NCI-H2196 treated with DMSO at 0.1 percent for 48 hours (cell line): ENCODE data around the gene NXN.
"Not testable (repeated sequence)": the region's sequence is repeated elsewhere in the genome, so short reads cannot be mapped to it uniquely, and the experiment has no call there.

Experiments used
- DNase-seq: peaks from one replicate; lab custom pipeline; 2025; ENCODE audit not compliant: unreplicated experiment; lab: John Stamatoyannopoulos, UW

Gene NXN

GRCh38 chr17:1007310-1008007 lies 27.9 kb upstream of the NXN start:
- DNase-seq, result no peak

DNA sequence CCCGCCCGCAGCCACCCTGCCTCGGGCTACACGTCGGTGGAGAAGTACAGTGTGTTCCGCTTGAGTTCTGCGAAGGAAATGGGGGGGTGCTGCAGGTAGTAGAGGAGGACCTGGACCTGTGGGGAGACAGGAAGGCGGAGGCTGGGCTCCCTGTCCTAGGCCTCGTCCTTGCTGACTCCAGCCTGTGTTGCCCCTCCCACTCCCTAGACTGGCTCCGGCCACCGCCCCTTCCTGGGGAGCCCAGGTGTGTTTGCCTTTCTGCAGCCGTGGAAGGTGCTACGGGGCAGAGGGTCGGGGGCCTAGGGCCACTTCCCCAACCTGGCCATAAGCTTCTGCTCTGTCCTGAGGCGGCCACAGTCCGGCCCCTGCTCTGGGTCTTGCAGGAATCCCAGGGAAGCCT lies 26.5 kb upstream of the NXN start:
- DNase-seq, result peak; percentile 25

DNA sequence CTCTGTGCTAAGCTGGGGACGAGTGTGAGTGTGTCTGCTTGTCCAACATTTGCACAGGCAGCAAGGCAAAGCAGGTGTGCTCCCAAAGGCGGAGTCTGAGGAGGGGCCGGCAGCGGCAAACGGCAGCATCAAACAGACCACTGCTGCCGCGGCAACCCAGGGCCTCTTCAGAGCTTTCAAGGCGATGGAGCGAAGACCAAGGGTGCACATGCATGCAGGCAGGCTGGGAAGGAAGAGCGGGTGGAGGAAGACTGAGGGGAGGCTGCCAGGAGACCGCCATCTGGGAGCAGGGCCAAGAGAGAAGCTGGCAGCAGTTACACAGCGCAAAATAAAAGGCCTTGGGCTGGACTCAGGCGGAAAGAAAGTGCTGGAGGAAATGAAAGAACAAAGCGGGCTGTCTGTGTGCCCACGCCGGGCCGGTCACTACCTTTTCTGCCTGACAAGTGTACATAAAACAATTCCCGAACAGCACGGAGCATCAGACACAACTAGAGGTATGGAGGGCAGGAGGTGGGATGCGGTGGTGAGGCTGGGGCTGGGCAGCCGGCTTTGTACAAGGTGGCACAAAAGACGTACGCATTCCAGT lies 25.9 kb upstream of the NXN start:
- peak; percentile 29 for DNase-seq

- no peak for DNase-seq
These were observed 25.3 kb upstream of the NXN start for GRCh38 chr17:1004769-1005295.

GRCh38 chr17:1003972-1004768 lies 24.6 kb upstream of the NXN start:
- no peak for DNase-seq

DNA sequence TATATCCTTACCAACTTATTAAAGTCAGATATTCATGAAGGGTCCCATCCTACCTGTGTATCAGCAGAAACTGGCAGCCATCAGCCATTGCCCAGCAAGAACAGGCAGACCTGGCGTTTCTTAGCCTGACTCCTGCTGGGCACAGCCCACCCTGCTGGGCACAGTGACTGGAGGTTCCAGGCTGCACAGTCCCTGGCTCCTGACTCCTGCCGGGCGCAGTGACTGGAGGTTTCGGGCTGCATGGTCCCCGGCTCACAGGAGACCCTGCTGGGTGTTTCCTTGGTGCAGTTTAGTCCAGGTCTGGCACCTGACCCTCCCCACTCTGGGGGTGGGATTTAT lies 24.0 kb upstream of the NXN start:
- DNase-seq, result no peak

DNA sequence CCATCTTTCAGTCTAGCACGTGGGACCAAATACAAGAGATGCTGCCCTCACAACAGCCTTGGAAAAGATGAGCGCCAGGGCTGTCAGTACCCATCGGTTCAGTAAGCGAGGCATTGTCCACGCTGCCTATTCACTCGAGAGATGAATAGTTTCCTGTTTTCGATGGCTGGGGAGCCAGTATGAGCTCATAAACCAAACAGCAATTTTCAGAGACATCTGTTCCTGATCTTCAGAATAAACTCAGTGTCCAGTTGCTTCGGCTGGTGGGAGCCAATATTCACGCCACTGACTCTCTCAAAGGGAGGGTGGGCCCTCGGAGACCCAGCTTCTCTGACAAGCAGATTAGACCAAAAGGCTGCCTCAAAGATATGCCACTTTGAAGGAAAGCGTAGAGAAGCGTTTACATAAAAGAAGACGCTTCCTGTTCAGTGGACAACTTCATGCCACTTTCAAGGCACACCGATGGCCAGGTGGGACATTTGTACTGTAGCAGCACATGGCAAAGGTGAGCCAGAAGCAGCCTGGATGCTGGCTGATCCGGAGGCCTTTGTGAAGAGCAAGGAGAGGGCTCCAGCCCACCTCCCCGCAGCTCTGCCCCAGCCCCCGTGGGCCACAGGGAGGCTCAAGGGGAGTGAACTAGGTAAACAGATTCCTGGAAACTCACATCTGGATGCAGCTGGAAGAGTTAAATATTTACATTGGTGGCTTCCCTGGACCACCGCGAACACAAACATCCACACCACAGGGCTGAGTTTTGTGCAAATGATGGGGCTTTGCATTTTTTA lies 23.4 kb upstream of the NXN start:
- no peak for DNase-seq

GRCh38 chr17:1002412-1002753 lies 22.8 kb upstream of the NXN start:
- DNase-seq, result no peak

DNA sequence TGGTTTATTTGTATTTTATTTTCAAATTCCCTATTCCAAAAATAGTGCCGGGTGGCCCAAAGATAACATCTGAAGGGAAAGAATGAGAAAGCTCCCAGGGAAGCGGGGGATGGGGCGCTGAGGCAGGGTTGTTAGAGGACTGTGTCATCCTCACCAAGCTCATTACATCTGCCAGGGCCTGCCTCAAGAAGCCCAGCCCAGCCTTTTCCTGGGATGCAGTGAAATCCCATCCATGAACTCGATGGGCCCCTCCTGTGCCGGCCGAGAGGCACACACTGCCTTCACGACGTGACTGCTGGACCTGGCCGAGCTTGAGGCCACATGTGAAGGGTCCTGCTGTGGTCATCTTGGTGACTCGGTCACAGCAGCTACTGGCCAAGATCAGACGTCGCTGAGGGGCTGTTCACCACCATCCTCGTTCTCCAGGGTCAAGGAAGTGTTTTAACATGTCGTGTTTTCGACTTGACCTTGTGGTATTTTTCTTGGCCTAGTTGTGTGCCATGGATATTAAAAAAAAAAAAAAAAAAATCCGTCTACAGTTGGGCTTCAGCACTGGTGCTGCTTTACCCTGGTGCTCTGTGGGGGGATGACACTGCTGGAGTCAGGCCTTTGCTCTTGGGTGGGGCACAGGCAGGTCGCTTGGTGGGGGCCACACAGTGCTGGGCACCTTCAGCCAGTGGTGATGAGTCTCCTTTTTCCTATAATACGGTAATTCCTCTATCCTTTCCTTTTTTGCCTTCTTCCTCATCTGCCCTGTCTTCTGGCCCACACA lies 22.2 kb upstream of the NXN start:
- DNase-seq, result no peak

- no peak for DNase-seq
These were observed 21.3 kb upstream of the NXN start for GRCh38 chr17:1000597-1001461.

DNA sequence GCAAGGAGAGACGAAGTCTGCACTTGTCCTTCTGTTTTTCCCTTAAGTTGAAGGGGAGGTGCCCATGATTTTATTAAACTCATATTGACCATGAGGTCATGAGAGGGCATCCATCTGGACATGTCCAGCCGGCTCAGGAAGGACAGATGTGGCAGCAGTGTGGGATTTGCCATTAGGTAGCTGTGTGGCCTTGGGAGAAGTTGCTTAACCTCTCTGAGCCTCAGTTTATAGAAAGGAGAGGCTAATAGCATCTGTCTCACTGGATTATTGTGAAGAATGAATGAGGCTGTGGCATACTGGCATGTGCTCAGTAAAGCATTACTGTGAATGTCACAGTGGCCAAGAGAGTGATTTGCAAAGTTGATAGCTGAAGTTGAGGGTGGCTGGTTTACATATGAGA lies 18.5 kb upstream of the NXN start:
- no peak for DNase-seq

GRCh38 chr17:996554-997344 lies 17.2 kb upstream of the NXN start, which contains the start of gene TIMM22:
TSS of gene TIMM22 (plus strand) at chr17:997129. CDS start at chr17:997143, 14 bp downstream.
- DNase-seq, result peak; percentile 78

DNA sequence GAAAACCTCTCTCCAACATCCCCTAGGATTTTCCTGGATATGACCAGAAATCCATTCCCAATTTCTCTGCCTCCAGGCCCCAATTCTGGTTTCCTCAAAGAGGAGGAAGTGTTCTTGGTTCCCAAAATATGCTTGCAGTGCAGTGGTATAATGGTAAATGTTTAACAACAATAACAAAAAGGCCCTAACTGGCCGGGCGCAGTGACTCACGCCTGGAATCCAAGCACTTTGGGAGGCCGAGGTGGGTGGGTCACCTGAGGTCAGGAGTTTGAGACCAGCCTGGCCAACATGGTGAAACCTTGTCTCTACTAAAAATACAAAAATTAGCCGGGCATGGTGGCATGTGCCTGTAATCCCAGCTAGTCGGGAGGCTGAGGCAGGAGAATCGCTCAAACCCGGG lies 15.7 kb upstream of the NXN start:
- not testable (repeated sequence) for DNase-seq

DNA sequence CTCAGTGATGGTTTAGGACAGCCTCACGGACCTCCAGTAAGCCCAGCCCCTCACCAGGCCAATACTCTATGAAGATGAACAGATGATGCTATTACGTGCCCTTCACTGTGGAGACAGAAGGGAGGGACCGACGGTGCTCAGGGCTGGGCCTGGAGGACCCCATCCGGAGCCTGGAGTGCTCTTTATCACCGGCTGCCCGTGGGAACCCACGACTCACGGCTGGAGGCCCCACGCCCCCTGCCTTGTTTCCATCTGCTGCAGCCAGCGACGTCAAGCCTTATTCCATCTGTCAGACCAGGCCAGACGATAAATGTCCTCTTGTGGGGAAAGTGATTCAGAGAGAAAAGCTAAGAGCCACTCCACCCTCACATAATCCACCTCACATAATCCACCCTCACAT lies 13.4 kb upstream of the NXN start:
- no peak for DNase-seq

- no peak for DNase-seq
These were observed 9.0 kb upstream of the NXN start for GRCh38 chr17:988561-988960.

GRCh38 chr17:987931-988330 lies 8.4 kb upstream of the NXN start:
- DNase-seq, result no peak

DNA sequence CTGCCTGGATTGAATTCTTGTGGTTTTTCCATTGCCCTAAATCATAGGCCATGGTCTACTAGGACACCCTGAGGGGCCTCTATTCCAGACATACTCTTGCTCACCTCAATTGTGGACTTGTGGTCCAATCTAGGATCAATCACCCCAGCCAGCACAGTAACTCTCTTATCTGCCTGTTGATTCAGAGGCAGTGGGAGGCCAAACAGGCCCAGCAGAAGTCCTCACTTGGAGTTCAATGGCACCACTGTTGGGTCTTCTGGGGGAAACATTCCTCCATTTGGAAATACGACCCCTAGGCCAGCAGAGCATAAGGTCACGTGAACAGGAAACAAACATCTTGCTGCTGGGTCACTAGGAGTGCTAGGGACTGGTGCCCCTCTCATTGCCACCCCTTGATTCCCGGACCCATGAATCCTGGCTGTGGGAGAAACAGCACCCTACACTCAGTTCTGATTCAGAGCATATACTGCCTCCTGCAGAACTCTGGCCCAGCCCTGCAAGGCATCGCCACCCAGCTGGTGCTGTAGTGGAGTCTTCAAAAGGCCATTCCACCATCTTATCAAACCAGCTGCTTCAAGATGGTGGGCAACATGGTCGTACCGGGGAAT lies 6.8 kb upstream of the NXN start:
- DNase-seq, result no peak

- DNase-seq, result no peak
These were observed 4.3 kb upstream of the NXN start for GRCh38 chr17:983921-984320.

GRCh38 chr17:981292-981658 lies 1.7 kb upstream of the NXN start:
- no peak for DNase-seq
